WTC11 (cell line): Measurements from ENCODE around the gene LRMDA. TPM values are rescaled to one million over a fixed set of nuclear protein-coding genes. Genes with fewer than 3 reads are reported as not detected.

ENCODE experiments used
- ATAC-seq: fragments of 200-7000 bp; cut with Tn5 transposase; 2 replicates; pipeline ENCODE4 v1.10.0; 2021; ENCODE audit warnings: mild to moderate bottlenecking, moderate library complexity
- CTCF ChIA-PET: fragments of 300-600 bp; sonication (Branson Sonifier 250); formaldehyde crosslinking; loops from one replicate; lab custom pipeline; 2021; ENCODE audit warnings: antibody characterized with exemption; lab: Charles Lee
- POLR2A ChIA-PET: fragments of 350-600 bp; sonication (Branson Sonifier 250); formaldehyde crosslinking; loops from one replicate; lab custom pipeline; 2021; ENCODE audit warnings: antibody characterized with exemption; lab: Charles Lee
- DNase-seq: peaks from one replicate; pipeline ENCODE4 v3.0.0; 2021; ENCODE audit warnings: low spot score
- H3K27ac Mint-ChIP-seq: 2 replicates; pipeline ENCODE4 v1.8.0; 2021; ENCODE audit warnings: mixed read lengths
- H3K27me3 Mint-ChIP-seq: 2 replicates; pipeline ENCODE4 v1.8.0; 2021; ENCODE audit warnings: low read depth, mild to moderate bottlenecking, moderate library complexity, mixed read lengths
- H3K36me3 Mint-ChIP-seq: 2 replicates; pipeline ENCODE4 v1.8.0; 2021; ENCODE audit warnings: mixed read lengths
- H3K4me1 Mint-ChIP-seq: 2 replicates; pipeline ENCODE4 v1.8.0; 2022; ENCODE audit warnings: mixed read lengths
- H3K4me3 Mint-ChIP-seq: 2 replicates; pipeline ENCODE4 v1.8.0; 2021; ENCODE audit warnings: mild to moderate bottlenecking, moderate library complexity, mixed read lengths
- H3K9me3 Mint-ChIP-seq: 2 replicates; pipeline ENCODE4 v1.8.0; 2021; ENCODE audit warnings: mixed read lengths
- ETV6 ChIP-seq: sonication (generic); formaldehyde crosslinking; IDR thresholded peaks from 2 replicates; pipeline ENCODE4 v1.8.1; 2022; ENCODE audit warnings: mild to moderate bottlenecking, missing genetic modification reagents
- FOXJ3 ChIP-seq: sonication (generic); formaldehyde crosslinking; IDR thresholded peaks from 2 replicates; pipeline ENCODE4 v1.9.0; 2021; ENCODE audit warnings: missing genetic modification reagents, mild to moderate bottlenecking, borderline replicate concordance
- HMGA2 ChIP-seq: fragments of 250-450 bp; sonication (Bioruptor Pico); IDR thresholded peaks from 2 replicates; pipeline ENCODE4 v1.4.0; 2021; ENCODE audit warnings: mild to moderate bottlenecking, moderate library complexity
- KAT7 ChIP-seq: sonication (generic); formaldehyde crosslinking; IDR thresholded peaks from 2 replicates; pipeline ENCODE4 v1.8.1; 2023; ENCODE audit warnings: missing genetic modification reagents, mild to moderate bottlenecking, borderline replicate concordance
- NFYB ChIP-seq: sonication (generic); formaldehyde crosslinking; conservative IDR thresholded peaks from 2 replicates; pipeline ENCODE4 v1.8.0; 2022; ENCODE audit warnings: low read depth, missing genetic modification reagents
- OVOL2 ChIP-seq: fragments of 250-450 bp; sonication (Bioruptor Pico); IDR thresholded peaks from 2 replicates; pipeline ENCODE4 v1.9.0; 2021; ENCODE audit warnings: mild to moderate bottlenecking, borderline replicate concordance
- SMAD3 ChIP-seq: sonication (generic); formaldehyde crosslinking; IDR thresholded peaks from 2 replicates; pipeline ENCODE4 v1.8.0; 2022; ENCODE audit warnings: missing genetic modification reagents, mild to moderate bottlenecking, borderline replicate concordance
- ZBTB21 ChIP-seq: sonication (generic); formaldehyde crosslinking; IDR thresholded peaks from 2 replicates; pipeline ENCODE4 v1.8.1; 2023; ENCODE audit warnings: mild to moderate bottlenecking, missing genetic modification reagents, borderline replicate concordance
- ZNF232 ChIP-seq: sonication (generic); formaldehyde crosslinking; IDR thresholded peaks from 2 replicates; pipeline ENCODE4 v1.8.0; 2022; ENCODE audit warnings: mild to moderate bottlenecking, missing genetic modification reagents
- ZNF671 ChIP-seq: fragments of 250-450 bp; sonication (Bioruptor Pico); IDR thresholded peaks from 2 replicates; pipeline ENCODE4 v1.8.0; 2021; ENCODE audit warnings: mild to moderate bottlenecking
- ZSCAN18 ChIP-seq: fragments of 250-450 bp; sonication (Bioruptor Pico); IDR thresholded peaks from 2 replicates; pipeline ENCODE4 v2.1.2; 2022; ENCODE audit warnings: mild to moderate bottlenecking, moderate library complexity
- total RNA-seq: library from RNA; stranded (reverse); gene quantifications from 3 replicates; pipeline ENCODE4 v1.2.3, GENCODE V29; 2021
- TF ChIP-seq, protein P1 (sequence below): sonication (generic); formaldehyde crosslinking; IDR thresholded peaks from 2 replicates; pipeline ENCODE4 v1.8.1; 2023; ENCODE audit warnings: mild to moderate bottlenecking, missing genetic modification reagents
- TF ChIP-seq, protein P2 (sequence below): sonication (generic); formaldehyde crosslinking; IDR thresholded peaks from 2 replicates; pipeline ENCODE4 v1.8.1; 2022; ENCODE audit warnings: missing genetic modification reagents, borderline replicate concordance
- TF ChIP-seq, protein P3 (sequence below): sonication (generic); formaldehyde crosslinking; conservative IDR thresholded peaks from 2 replicates; pipeline ENCODE4 v1.8.1; 2022; ENCODE audit warnings: mild to moderate bottlenecking, missing genetic modification reagents
- TF ChIP-seq, protein P4 (sequence below): sonication (generic); formaldehyde crosslinking; IDR thresholded peaks from 2 replicates; pipeline ENCODE4 v1.8.1; 2022; ENCODE audit warnings: mild to moderate bottlenecking, missing genetic modification reagents, moderate library complexity, borderline replicate concordance

The LRMDA gene
- total RNA-seq, 1 experiment from 2014 or later = 0.92 TPM

GRCh38 chr10:75493464-75493863 lies 62.0 kb downstream of the LRMDA start (continued):
- TF ChIP-seq, protein P1, sequence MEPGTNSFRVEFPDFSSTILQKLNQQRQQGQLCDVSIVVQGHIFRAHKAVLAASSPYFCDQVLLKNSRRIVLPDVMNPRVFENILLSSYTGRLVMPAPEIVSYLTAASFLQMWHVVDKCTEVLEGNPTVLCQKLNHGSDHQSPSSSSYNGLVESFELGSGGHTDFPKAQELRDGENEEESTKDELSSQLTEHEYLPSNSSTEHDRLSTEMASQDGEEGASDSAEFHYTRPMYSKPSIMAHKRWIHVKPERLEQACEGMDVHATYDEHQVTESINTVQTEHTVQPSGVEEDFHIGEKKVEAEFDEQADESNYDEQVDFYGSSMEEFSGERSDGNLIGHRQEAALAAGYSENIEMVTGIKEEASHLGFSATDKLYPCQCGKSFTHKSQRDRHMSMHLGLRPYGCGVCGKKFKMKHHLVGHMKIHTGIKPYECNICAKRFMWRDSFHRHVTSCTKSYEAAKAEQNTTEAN = no peak
- TF ChIP-seq ZNF671 (CRISPR knock-in tag) (no peak), SMAD3 (CRISPR knock-in tag) (no peak)

GRCh38 chr10:75495434-75496190 lies 64.2 kb downstream of the LRMDA start:
- ATAC-seq (no peak), DNase-seq (no peak)
- Mint-ChIP-seq H3K4me1 (no peaks in the 10 kb centered on the region), H3K4me3 (no peak overlapping the region), H3K9me3 (no peaks in the 10 kb centered on the region), H3K27ac (no peak overlapping the region), H3K27me3 (peaks cover 7% of the 10 kb centered on the region; the same call in 1 of the 2 replicates), H3K36me3 (no peaks in the 10 kb centered on the region)
- ChIA-PET POLR2A (no interaction called here), CTCF (no interaction called here)
- TF ChIP-seq, protein P2, sequence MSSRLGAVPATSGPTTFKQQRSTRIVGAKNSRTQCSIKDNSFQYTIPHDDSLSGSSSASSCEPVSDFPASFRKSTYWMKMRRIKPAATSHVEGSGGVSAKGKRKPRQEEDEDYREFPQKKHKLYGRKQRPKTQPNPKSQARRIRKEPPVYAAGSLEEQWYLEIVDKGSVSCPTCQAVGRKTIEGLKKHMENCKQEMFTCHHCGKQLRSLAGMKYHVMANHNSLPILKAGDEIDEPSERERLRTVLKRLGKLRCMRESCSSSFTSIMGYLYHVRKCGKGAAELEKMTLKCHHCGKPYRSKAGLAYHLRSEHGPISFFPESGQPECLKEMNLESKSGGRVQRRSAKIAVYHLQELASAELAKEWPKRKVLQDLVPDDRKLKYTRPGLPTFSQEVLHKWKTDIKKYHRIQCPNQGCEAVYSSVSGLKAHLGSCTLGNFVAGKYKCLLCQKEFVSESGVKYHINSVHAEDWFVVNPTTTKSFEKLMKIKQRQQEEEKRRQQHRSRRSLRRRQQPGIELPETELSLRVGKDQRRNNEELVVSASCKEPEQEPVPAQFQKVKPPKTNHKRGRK (CRISPR knock-in tag) = no peak

GRCh38 chr10:75496191-75496567 lies 64.8 kb downstream of the LRMDA start:
- CTCF ChIA-PET = no interaction called here
- Mint-ChIP-seq H3K27me3 (peaks cover 5% of the 10 kb centered on the region; the same call in 1 of the 2 replicates), H3K9me3 (no peaks in the 10 kb centered on the region), H3K4me3 (no peak overlapping the region), H3K27ac (no peak overlapping the region), H3K36me3 (no peaks in the 10 kb centered on the region), H3K4me1 (no peaks in the 10 kb centered on the region)
- ATAC-seq (no peak), DNase-seq (no peak)
- TF ChIP-seq ZSCAN18 (CRISPR knock-in tag) (no peak), OVOL2 (CRISPR knock-in tag) (no peak)
- POLR2A ChIA-PET = no interaction called here

DNA sequence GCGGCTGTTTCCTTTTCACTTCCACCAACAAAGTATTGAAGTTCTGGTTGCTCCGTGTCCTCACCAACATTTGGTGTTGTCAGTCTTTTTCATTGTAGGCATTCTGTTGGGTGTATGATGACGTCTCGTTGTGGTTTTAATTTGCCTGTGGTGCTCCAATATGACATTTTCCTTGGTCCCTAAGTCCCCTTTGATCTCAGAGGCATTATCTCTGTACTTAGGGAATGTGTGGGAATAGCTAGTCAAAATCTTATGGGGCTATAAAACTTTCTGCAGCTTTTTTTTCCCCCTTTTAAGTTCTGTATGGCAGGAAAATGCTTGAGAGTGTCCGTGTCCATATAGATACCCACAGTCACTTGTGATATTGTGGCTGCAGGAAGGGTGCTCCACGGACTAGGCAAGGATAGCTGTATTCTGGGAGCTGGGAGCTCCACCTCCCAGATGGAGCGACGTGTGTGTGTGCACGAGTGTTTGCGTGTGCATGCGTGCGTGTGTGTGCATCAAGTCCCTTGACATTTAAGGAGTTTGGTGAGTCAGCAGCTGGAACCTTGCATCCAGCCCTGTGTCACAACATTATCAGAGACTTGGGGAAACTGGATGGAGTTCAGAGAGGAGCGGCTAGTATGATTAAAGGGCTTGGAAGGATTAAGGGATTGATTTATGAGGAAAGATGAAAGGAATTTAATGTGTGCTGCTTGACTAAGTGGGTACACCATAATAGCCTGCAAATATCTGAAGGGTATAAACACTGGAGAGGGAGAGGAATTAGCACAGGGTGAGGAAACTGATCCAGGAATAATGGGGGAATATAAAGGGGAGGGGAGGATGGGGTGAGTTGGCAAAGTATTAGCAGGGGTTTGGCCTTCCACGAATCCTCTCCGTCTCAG lies 66.8 kb downstream of the LRMDA start:
- Mint-ChIP-seq H3K36me3 (no peaks in the 10 kb centered on the region), H3K27ac (no peak overlapping the region), H3K4me3 (no peak overlapping the region), H3K9me3 (no peaks in the 10 kb centered on the region), H3K4me1 (no peaks in the 10 kb centered on the region), H3K27me3 (peaks cover 5% of the 10 kb centered on the region; the same call in 1 of the 2 replicates)
- ATAC-seq (no peak), DNase-seq (no peak)
- ChIA-PET CTCF (no interaction called here), POLR2A (no interaction called here)
- TF ChIP-seq SMAD3 (CRISPR knock-in tag) (no peak), KAT7 (CRISPR knock-in tag) (no peak), ZNF232 (CRISPR knock-in tag) (no peak), HMGA2 (CRISPR knock-in tag) (no peak), NFYB (CRISPR knock-in tag) (no peak), ETV6 (no peak), FOXJ3 (CRISPR knock-in tag) (no peak), ZBTB21 (CRISPR knock-in tag) (no peak)
- TF ChIP-seq, protein P3, sequence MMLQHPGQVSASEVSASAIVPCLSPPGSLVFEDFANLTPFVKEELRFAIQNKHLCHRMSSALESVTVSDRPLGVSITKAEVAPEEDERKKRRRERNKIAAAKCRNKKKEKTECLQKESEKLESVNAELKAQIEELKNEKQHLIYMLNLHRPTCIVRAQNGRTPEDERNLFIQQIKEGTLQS (CRISPR knock-in tag) = no peak
- TF ChIP-seq, protein P4, sequence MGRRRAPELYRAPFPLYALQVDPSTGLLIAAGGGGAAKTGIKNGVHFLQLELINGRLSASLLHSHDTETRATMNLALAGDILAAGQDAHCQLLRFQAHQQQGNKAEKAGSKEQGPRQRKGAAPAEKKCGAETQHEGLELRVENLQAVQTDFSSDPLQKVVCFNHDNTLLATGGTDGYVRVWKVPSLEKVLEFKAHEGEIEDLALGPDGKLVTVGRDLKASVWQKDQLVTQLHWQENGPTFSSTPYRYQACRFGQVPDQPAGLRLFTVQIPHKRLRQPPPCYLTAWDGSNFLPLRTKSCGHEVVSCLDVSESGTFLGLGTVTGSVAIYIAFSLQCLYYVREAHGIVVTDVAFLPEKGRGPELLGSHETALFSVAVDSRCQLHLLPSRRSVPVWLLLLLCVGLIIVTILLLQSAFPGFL (CRISPR knock-in tag) = no peak
